ENCODE data around the gene PALLD. TPM values are rescaled to one million over a fixed set of nuclear protein-coding genes. Genes with fewer than 3 reads are reported as not detected.

PALLD gene
- total RNA-seq, 1 experiment from 2014 or later: 18.3 TPM

GRCh38 chr4:168720396-168720900, 223.6 kb downstream of the PALLD start:
- Histone ChIP-seq H2BK12ac (ENCODE audit: insufficient read length, low read depth, low read length) (no peak overlapping the region), H4K5ac (ENCODE audit: insufficient read length, low read depth, low read length) (no peak overlapping the region), H2BK15ac (ENCODE audit: low read depth, low read length) (no peak overlapping the region), H2AFZ (ENCODE audit: low read length) (no peak overlapping the region), H3K27me3 (ENCODE audit: insufficient read depth, low read length) (peaks cover 6% of the 10 kb centered on the region; the same call in 1 of the 2 replicates), H2BK120ac (ENCODE audit: low read depth, low read length, poor library complexity, severe bottlenecking) (no peak overlapping the region), H3K79me1 (ENCODE audit: insufficient read depth, low read depth, low read length, poor library complexity, severe bottlenecking) (no peaks in the 10 kb centered on the region), H3K56ac (ENCODE audit: insufficient read length, low read depth, low read length) (no peak overlapping the region), H4K8ac (replicated peaks; ENCODE audit: insufficient read length, low read depth, low read length) (no peak overlapping the region), H3K23ac (ENCODE audit: insufficient read length, low read depth, low read length) (no peak overlapping the region), H3K4me2 (ENCODE audit: insufficient read depth, insufficient read length, low read length) (no peak overlapping the region), H3K27ac (ENCODE audit: insufficient read length, low read depth, low read length) (no peak overlapping the region), H3K23me2 (ENCODE audit: insufficient read length, low read depth, low read length, poor library complexity, severe bottlenecking) (no peaks in the 10 kb centered on the region), H2BK5ac (ENCODE audit: insufficient read length, low read length) (no peak overlapping the region), H2BK20ac (ENCODE audit: low read depth, low read length, poor library complexity, severe bottlenecking) (no peak overlapping the region), H3K79me2 (ENCODE audit: insufficient read depth, low read length) (no peaks in the 10 kb centered on the region), H2AK5ac (ENCODE audit: insufficient read length, low read length) (no peak overlapping the region), H3K9me3 (ENCODE audit: control insufficient read depth, low read depth, low read length) (no peaks in the 10 kb centered on the region), H3K14ac (ENCODE audit: insufficient read depth, low read length) (no peak overlapping the region), H3K18ac (ENCODE audit: insufficient read length, low read depth, low read length) (no peak overlapping the region), H4K91ac (ENCODE audit: insufficient read length, low read depth, low read length) (no peak overlapping the region), H3K4ac (ENCODE audit: low read depth, low read length) (no peak overlapping the region), H4K20me1 (ENCODE audit: control insufficient read depth, insufficient read depth, insufficient read length) (no peaks in the 10 kb centered on the region), H3K4me1 (ENCODE audit: insufficient read depth, low read length) (peaks cover 3% of the 10 kb centered on the region; the same call in 1 of the 2 replicates), H3T11ph (ENCODE audit: low read length) (no peak overlapping the region), H3K9ac (ENCODE audit: extremely low read depth, insufficient read length, low read length) (no peak overlapping the region)
- no peak overlapping the region for H3K4me3 Mint-ChIP-seq
- H3K4me1 Mint-ChIP-seq: peaks cover 24 to 30% of the 10 kb centered on the region in 2 experiments
- peaks cover 23% of the 10 kb centered on the region for H3K27me3 Mint-ChIP-seq (ENCODE audit: low read depth)
- no peak overlapping the region for H3K27ac Mint-ChIP-seq
- DNase-seq: no peak
- peaks cover 0 to 3% (median 0%) of the 10 kb centered on the region in 3 experiments; a peak in 2 of 7 replicates for H3K36me3 Mint-ChIP-seq (ENCODE audit: insufficient read depth in 1 of 3, low read depth in 3 of 3)
- no CpG with 5 or more reads among the region's 4 CpGs for WGBS (ENCODE audit: extremely low coverage, insufficient read length, low lambda C conversion rate)
- TF ChIP-seq CTCF (conservative IDR thresholded peaks at IDR 0.05): no peak
- peaks cover 0 to 2% of the 10 kb centered on the region in 2 experiments; a peak in 2 of 5 replicates for H3K9me3 Mint-ChIP-seq

Data from H9 (cell line).